IPS DF 6.9 (cell line): ENCODE data around the gene TMEM135.
"Not testable (repeated sequence)": the region's sequence is repeated elsewhere in the genome, so short reads cannot be mapped to it uniquely, and the experiment has no call there.

ENCODE experiments used
- DNase-seq: peaks from one replicate; pipeline ENCODE4 v3.0.0-alpha.2; 2013; ENCODE audit warnings: low read depth, low spot score
- H3K27ac ChIP-seq: one replicate; pipeline ENCODE4 v1.5.1; 2013; ENCODE audit warnings: low read length, control low read depth
- H3K27me3 ChIP-seq: 2 replicates; pipeline ENCODE4 v1.6.1; 2013; ENCODE audit warnings: mild to moderate bottlenecking, low read length; ENCODE audit not compliant: control insufficient read depth, insufficient read depth
- H3K36me3 ChIP-seq: 2 replicates; pipeline ENCODE4 v1.6.1; 2013; ENCODE audit warnings: low read length; ENCODE audit not compliant: control insufficient read depth, insufficient read depth
- H3K4me1 ChIP-seq: 2 replicates; pipeline ENCODE4 v1.6.1; 2013; ENCODE audit warnings: low read length; ENCODE audit not compliant: control insufficient read depth, insufficient read depth
- H3K4me3 ChIP-seq: 2 replicates; pipeline ENCODE4 v1.5.1; 2013; ENCODE audit warnings: mild to moderate bottlenecking, low read length
- H3K9me3 ChIP-seq: 2 replicates; pipeline ENCODE4 v1.6.1; 2013; ENCODE audit warnings: low read length, inconsistent platforms; ENCODE audit not compliant: control insufficient read depth, insufficient read depth
- WGBS: extraction: QIAGEN DNeasy Blood & Tissue Kit; methylation state at CpG from one replicate; pipeline ENCODE4 v1.1.7; 2013; ENCODE audit warnings: mixed read lengths, missing lambda C conversion rate; ENCODE audit not compliant: insufficient read length, insufficient coverage; 5-methylcytosine and 5-hydroxymethylcytosine counted together

The TMEM135 gene

DNA sequence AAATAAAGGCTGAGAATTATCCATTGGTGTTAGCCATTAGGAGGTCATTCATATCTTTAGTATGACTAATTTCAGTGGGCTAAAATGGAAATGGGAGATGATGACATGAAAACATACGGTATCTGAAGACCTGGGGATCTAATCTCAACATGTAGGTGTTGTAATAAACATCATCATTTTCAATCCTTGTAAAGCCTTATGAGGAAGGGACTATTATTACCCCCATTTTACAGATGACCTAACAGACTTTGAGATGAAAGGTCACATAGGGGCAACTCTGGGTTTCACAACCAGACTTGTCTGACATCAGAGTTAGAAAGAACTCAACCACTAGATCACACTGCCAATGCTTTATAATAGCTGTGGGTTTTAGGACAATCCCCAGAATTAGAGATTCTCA lies 34.8 kb upstream of the TMEM135 start:
- Histone ChIP-seq H3K36me3 (no peaks in the 10 kb centered on the region), H3K9me3 (no peaks in the 10 kb centered on the region), H3K27ac (no peak overlapping the region), H3K4me3 (no peak overlapping the region), H3K27me3 (no peaks in the 10 kb centered on the region), H3K4me1 (no peaks in the 10 kb centered on the region)
- DNase-seq, result no peak
- no CpG with 5 or more reads among the region's 1 CpG for WGBS

DNA sequence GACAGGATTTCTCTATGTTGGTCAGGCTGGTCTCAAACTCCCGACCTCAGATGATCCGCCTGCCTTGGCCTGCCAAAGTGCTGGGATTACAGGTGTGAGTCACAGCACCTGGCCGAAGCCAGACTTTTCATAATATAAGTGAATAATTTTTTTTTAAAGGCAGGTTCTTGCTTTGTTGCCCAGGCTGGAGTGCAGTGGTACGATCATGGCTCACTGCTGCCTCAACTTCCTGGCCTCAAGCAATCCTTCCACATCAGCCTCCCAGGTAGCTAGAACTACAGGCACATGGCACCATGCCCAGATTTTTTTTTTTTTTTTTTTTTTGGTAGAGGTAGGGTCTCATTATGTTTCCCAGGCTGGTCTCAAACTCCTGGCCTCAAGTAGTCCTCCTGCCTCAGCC lies 33.5 kb upstream of the TMEM135 start:
- WGBS, result no CpG with 5 or more reads among the region's 4 CpGs
- H3K4me3 ChIP-seq, H3K27me3 ChIP-seq, DNase-seq, H3K4me1 ChIP-seq, H3K9me3 ChIP-seq, H3K27ac ChIP-seq, H3K36me3 ChIP-seq: not testable (repeated sequence)

DNA sequence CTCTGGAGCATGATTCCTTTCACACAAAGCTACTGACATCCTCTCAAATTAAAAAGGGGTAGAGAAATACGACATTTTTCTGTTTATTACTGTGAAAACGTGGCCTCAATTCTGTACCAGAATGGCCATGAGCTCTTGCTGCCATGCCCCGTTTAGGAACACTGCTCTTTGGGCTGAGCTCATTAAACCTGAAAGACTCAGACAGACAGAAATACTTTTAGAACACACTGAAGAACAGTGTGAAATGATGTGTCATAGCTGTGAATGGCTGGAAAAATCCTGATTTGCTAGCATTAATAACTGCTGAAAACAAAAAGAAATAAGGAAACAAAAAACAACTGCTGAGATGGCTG lies 32.2 kb upstream of the TMEM135 start:
- H3K4me1 ChIP-seq, result no peaks in the 10 kb centered on the region
- no peak overlapping the region for H3K27ac ChIP-seq
- no CpG with 5 or more reads among the region's 3 CpGs for WGBS
- H3K36me3 ChIP-seq, result no peaks in the 10 kb centered on the region
- no peak for DNase-seq
- H3K27me3 ChIP-seq, result no peaks in the 10 kb centered on the region
- H3K9me3 ChIP-seq, result no peaks in the 10 kb centered on the region
- no peak overlapping the region for H3K4me3 ChIP-seq

DNA sequence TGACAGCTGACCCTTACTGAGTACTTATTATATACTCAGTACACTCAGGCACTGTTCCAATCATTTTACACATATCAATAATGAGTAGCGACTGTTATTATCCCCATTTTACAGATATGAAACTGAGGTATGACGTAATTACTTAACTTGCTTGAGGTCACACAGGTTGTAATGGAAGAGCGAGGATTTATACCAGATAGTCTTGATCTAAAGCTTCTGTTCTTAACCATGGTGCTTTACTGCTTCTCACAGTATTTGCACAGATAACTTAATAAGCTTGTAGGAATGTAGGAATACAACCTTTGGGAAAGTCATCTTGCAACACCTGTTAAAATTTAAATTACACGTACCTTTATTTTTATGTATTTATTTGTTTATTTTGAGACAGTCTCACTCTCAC lies 31.7 kb upstream of the TMEM135 start:
- DNase-seq, result no peak
- H3K4me1 ChIP-seq, result no peaks in the 10 kb centered on the region
- WGBS, result no CpG with 5 or more reads among the region's 4 CpGs
- H3K36me3 ChIP-seq, result no peaks in the 10 kb centered on the region
- no peaks in the 10 kb centered on the region for H3K9me3 ChIP-seq
- no peak overlapping the region for H3K4me3 ChIP-seq
- H3K27ac ChIP-seq, result no peak overlapping the region
- no peaks in the 10 kb centered on the region for H3K27me3 ChIP-seq

DNA sequence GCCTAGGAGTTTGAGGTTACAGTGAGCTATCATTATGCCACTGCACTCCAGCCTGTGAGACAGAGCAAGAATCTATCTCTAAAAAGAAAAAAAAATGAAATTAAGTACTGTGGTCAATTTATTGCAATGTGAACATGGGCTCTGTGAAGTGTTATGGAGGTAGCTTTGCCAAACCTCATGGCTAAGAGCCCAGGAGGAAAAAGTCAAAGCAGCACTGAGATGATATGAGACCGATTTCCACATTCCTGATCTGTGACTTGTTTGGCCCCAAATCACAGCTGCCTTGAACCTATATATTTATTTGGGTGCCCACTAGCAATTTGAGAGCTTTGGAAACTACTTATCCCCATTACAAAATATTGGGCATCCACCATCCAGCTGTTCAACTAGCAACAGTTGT lies 29.8 kb upstream of the TMEM135 start:
- H3K9me3 ChIP-seq, result no peaks in the 10 kb centered on the region
- no peaks in the 10 kb centered on the region for H3K36me3 ChIP-seq
- no peak for DNase-seq
- no peak overlapping the region for H3K27ac ChIP-seq
- no peaks in the 10 kb centered on the region for H3K4me1 ChIP-seq
- no CpG with 5 or more reads among the region's 1 CpG for WGBS
- no peak overlapping the region for H3K4me3 ChIP-seq
- no peaks in the 10 kb centered on the region for H3K27me3 ChIP-seq

DNA sequence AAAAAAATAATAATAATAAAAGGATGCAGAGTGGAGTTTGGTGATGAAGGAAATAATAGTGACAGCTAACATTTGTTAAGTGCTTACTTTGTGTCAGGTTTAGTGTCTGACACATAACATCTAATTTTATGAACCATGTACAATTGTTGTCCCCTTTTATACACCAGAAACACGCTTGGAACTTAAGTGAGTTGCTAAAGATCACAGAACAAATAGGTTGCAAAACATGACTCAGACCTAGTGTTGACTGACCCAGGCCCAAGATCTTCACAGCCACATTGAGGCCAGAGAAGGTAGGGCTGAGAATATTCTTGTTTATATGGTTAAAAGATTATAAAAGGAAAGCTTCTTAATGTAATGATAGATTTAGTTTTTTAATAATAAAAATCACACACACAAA lies 25.6 kb upstream of the TMEM135 start:
- H3K36me3 ChIP-seq, result no peaks in the 10 kb centered on the region
- H3K27me3 ChIP-seq, result no peaks in the 10 kb centered on the region
- no peak overlapping the region for H3K4me3 ChIP-seq
- H3K4me1 ChIP-seq, result no peaks in the 10 kb centered on the region
- no CpG with 5 or more reads among the region's 1 CpG for WGBS
- H3K9me3 ChIP-seq, result no peaks in the 10 kb centered on the region
- no peak for DNase-seq
- H3K27ac ChIP-seq, result no peak overlapping the region

DNA sequence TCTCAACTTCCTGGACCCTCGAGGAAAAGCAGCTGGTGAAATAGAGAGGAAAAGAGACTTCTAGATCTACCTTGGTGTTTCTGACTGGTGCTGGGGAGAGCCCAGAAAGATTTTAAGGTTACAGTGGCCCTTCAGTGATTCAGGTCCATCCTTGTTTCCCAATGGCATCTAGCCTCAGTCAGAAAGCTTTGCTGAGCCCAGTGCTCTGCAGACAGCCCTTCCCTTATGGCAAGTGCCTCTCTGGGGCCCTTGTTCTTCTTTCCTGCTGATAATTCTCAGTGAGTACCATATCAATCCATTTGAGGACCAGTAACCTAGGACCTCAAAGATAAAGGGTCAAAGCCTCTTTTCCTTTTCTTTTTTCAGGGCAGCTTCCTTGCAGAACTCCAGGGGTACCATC lies 25.1 kb upstream of the TMEM135 start:
- no peak overlapping the region for H3K4me3 ChIP-seq
- H3K27me3 ChIP-seq, result no peaks in the 10 kb centered on the region
- no peak for DNase-seq
- no peak overlapping the region for H3K27ac ChIP-seq
- no CpG with 5 or more reads among the region's 1 CpG for WGBS
- no peaks in the 10 kb centered on the region for H3K4me1 ChIP-seq
- no peaks in the 10 kb centered on the region for H3K36me3 ChIP-seq
- H3K9me3 ChIP-seq, result no peaks in the 10 kb centered on the region

DNA sequence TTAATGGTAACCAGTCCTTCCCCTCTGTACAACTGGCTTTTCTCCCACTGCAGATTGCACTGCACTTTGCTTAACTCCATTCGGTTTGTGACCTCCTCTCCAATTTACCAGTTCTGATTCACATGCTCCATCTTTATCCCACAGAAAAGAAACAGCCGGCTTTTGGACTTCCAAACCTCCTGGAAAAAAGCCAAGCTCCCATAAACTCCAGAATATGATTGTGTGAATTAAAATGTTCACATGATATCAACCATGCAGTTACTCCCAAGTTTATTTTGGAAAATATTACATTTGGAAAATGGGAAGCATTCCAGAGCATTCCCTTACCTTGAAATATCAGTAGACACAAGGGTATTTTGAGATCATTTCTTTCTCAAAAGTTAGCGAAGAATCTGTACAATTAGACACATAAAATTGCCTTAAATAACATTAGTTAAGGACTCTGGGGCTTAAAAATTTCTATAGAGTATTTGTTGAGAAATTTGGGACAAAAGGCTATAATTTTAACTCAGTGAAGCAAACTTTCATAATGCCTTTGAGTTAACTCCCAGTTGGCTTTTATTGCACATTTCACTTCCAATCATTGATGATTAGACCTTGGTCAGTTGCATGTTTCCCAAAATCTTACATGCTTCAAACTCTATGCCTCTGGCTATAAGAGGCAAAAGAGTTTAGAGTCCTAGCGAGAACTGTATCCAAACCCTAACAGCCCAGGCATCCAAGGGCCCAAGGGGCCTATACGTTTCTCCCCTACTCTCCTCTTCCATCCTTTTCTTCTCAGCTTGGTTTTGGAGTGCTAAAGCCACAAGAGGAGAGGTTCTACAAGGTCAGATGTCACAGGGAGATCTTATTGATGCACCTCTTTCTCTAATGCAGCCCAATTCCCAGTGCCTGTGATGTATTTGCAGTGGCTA lies 23.6 kb upstream of the TMEM135 start:
- no peaks in the 10 kb centered on the region for H3K27me3 ChIP-seq
- H3K27ac ChIP-seq, result no peak overlapping the region
- no CpG with 5 or more reads among the region's 5 CpGs for WGBS
- no peak for DNase-seq
- no peaks in the 10 kb centered on the region for H3K9me3 ChIP-seq
- no peaks in the 10 kb centered on the region for H3K36me3 ChIP-seq
- no peaks in the 10 kb centered on the region for H3K4me1 ChIP-seq
- no peak overlapping the region for H3K4me3 ChIP-seq

DNA sequence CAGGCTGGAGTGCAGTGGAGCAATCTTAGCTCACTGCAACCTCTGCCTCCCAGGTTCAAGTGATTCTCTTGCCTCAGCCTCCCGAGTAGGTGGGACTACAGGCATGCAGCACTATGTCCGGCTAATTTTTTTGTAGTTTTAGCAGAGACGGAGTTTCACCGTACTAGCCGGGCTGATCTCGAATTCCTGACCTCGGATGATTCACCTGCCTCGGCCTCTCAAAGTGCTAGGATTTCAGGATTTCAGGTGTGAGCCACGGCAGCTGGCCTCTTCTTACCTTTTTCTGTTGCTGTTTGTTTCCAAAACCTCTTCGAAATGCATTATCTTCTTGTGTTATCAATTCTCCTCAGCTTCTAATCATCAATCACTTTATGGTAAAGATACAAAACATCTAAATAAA lies 22.1 kb upstream of the TMEM135 start:
- H3K36me3 ChIP-seq, result no peaks in the 10 kb centered on the region
- H3K9me3 ChIP-seq, result no peaks in the 10 kb centered on the region
- no peak overlapping the region for H3K27ac ChIP-seq
- no CpG with 5 or more reads among the region's 10 CpGs for WGBS
- no peak for DNase-seq
- H3K4me3 ChIP-seq, result no peak overlapping the region
- no peaks in the 10 kb centered on the region for H3K4me1 ChIP-seq
- H3K27me3 ChIP-seq, result no peaks in the 10 kb centered on the region

DNA sequence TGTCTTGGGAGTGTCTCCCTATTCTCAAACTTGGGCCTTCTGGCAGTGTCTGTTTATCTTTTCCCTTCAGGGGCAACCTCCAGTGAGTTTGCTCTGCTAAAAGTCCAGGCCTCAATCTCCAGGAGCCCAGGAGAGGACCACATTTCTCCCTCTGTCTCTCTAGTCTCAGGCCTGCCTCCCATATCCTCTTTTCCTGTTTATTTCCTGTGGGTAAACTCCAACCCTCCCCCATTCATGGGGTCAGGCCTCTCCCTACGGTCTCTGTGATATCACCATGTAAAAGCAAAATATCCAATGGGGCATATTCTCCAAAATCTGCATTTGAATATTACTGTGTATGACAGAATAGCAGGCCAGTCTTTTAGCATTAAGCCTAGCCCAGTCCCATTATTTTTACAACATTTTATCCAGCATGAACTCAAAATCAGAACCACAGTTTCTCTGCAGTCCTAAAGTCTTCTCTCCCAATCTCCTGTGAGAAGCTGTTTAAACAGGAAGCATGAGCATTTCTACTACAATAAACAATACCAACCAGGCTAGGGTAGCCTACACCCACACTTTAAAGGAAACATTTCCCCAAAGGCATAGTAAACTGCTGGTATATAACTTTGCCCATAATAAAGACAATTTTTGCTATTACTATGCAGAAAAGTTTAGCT lies 18.0 kb upstream of the TMEM135 start:
- H3K27ac ChIP-seq, result no peak overlapping the region
- H3K27me3 ChIP-seq, result no peaks in the 10 kb centered on the region
- peaks cover 2% of the 10 kb centered on the region; the same call in 1 of the 2 replicates for H3K4me1 ChIP-seq
- no peak for DNase-seq
- no peak overlapping the region for H3K4me3 ChIP-seq
- H3K9me3 ChIP-seq, result no peaks in the 10 kb centered on the region
- no CpG with 5 or more reads among the region's 1 CpG for WGBS
- H3K36me3 ChIP-seq, result no peaks in the 10 kb centered on the region

DNA sequence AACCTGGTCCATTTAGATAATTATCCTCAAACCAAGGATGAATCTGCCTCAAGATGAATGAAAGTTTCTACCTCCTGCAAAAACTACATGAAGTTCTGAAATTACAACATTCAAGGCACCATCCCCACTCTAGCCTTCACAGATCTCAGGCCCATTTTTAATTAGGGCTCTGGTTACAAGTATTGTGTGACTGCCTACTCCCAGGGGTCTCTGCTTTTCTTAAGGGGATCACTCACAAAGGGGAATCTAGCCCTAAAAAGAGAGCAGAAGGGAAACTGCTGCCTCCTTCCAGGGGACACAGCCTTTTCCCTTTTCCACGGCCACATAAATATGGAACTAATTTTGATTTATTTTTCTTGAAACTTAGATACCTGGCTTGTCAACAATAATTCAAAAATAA lies 17.4 kb upstream of the TMEM135 start:
- DNase-seq, result no peak
- no peaks in the 10 kb centered on the region for H3K27me3 ChIP-seq
- WGBS, result no CpG with 5 or more reads among the region's 1 CpG

More for the DNA sequence above, 17.4 kb upstream of the TMEM135 start:
- no peak overlapping the region for H3K27ac ChIP-seq
- no peaks in the 10 kb centered on the region for H3K36me3 ChIP-seq
- H3K4me3 ChIP-seq, result no peak overlapping the region
- no peaks in the 10 kb centered on the region for H3K9me3 ChIP-seq
- H3K4me1 ChIP-seq, result peaks cover 2% of the 10 kb centered on the region; the same call in 1 of the 2 replicates
